ENCODE measurements around the gene PIGL.
A peak's percentile ranks its signal among the peaks of the same experiment; 100 is the strongest.

Gene PIGL

GRCh38 chr17:16346721-16347271 is 129.8 kb downstream of the PIGL start:
- intact Hi-C loops (cut with DNase I), result no loop called here
- DNase-seq, result no peak

- intact Hi-C loops (cut with DNase I), result no loop called here
- no peak for DNase-seq
These were observed 131.6 kb downstream of the PIGL start for GRCh38 chr17:16348586-16348985.

- intact Hi-C loops (cut with DNase I), result no loop called here
- no peak for DNase-seq
These were observed 132.4 kb downstream of the PIGL start for GRCh38 chr17:16349431-16349830.

DNA sequence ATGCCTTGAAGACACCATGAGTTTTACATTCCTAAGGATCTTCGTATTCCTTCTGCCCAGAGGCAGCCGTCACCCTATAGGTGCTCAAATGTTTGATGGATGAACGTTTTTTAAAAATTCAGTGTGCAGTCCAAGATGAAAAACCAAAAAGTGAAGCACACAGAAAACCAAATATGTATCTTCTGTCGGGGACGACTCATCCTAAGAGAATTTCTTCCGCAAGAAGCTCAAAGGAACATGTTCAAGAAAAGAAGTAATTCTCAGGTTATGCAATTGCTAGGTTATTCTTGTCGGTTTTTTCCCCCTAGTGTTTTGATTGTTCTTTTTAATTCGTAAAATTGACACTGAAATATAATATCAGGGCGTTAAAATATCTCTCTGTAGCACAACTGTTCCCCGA is 134.8 kb downstream of the PIGL start:
- no peak for DNase-seq
- intact Hi-C loops (cut with DNase I), result no loop called here

- peak; percentile 23 to 93 (median 51) for DNase-seq
- intact Hi-C loops (cut with DNase I), result no loop called here
These were observed 135.3 kb downstream of the PIGL start for GRCh38 chr17:16352303-16352666.

- intact Hi-C loops (cut with DNase I), result no loop called here
- peak in 9 of 10 donors; percentile 13 to 87 (median 34) for DNase-seq
These were observed 135.8 kb downstream of the PIGL start for GRCh38 chr17:16352667-16353316.

DNA sequence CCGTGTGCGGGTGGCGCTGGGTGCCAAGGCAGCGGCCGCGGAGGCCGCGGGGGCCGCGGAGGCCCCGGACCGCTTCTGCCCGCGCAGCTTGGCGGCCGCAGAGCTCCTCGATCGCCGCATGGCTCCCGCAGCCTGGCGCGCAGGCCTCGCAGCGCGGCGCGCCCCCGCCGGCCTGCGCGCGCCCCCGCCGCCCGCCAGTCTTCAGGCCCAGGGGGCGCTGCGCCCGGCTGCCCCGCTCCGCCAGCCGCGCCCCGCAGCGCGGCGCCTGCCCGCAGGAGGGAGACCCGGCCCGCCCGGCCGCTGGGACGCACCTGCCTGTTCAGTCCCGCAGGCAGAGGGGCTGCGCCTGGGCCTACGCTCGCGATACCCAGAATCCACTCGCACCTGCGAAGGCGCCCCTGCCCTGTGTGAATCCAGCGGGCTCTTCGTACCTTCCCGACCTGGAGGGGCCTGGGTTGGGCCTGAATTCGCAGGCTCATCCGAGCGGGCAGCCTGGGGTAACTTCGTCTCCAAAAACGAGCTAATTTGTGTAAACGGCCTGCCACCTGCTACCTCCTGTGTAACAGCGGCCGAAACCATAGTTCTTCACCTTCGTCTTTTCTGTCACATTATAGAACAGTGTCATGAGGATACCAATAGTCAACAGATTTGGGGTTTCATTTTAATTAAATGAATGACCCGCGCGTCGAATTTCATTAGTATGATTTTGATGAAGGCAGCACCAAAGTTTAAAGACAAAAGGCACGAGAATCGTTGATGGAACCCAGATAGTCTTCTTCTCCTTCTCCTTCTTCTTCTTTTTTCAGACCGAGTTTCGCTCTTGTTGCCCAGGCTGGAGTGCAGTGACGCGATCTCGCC is 136.5 kb downstream of the PIGL start, which contains the start of gene CENPV:
Gene CENPV, minus strand, starts transcription at position 153 of the 858 bp plus-strand sequence. Its CDS starts 33 bp downstream, at position 120.
- intact Hi-C loops (cut with DNase I), result no loop called here
- peak in 8 of 10 donors; percentile 11 to 90 (median 32) for DNase-seq

- intact Hi-C loops (cut with DNase I), result no loop called here
- DNase-seq, result no peak
These were observed 137.6 kb downstream of the PIGL start for GRCh38 chr17:16354585-16354984.

DNA sequence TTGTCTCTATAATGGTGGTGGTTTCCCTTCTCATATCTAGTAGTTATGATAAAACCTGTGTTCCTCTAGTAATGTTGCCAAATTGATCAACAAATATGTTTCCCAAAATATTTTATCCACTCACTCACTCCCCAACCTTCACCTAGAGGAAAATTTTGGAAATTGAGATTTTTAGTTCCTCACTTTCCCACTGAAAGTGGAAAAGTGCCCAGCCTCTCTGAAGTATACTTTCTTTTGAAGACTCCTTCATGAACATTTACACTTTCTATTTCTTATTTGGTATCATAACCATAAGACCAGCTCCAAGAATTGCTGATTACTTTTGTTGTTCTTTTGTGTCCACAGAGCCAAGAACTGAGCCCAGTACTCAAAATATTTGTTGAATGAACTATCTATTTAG is 141.4 kb downstream of the PIGL start:
- no peak for DNase-seq
- intact Hi-C loops (cut with DNase I), result no loop called here

- DNase-seq, result no peak
- intact Hi-C loops (cut with DNase I), result loop anchor here (5.0 kb wide), 1 partner anchor 75 kb away; no protein-coding TSS in a partner anchor
These were observed 144.9 kb downstream of the PIGL start for GRCh38 chr17:16361874-16362273.

GRCh38 chr17:16363749-16364536 is 146.9 kb downstream of the PIGL start:
- intact Hi-C loops (cut with DNase I), result loop anchor here (1.0 to 5.0 kb wide), 2 partner anchors 73 to 157 kb away; no protein-coding TSS in a partner anchor
- DNase-seq, result peak; percentile 50 to 96 (median 82)

DNA sequence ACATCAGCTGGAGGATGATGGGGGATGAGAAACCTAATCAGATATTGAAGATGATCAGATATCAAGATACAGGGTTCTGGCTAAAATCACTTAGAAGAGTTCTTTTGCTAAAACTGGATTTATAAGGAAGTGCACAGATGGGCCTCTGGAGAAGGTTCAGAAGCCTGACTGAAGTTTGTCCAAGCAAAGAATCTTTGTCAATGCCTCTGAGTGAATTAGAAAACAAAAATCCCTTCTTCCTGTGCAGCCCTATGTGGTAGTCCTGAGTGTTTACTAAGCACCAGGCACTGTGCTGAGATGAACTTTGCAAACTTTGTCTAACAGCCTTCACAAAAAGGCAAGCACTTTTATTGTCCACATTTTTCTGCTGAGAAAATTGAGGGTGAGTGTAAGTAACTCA is 147.6 kb downstream of the PIGL start:
- DNase-seq, result no peak
- intact Hi-C loops (cut with DNase I), result loop anchor here (1.0 to 5.0 kb wide), 2 partner anchors 73 to 157 kb away; no protein-coding TSS in a partner anchor

- intact Hi-C loops (cut with DNase I), result no loop called here
- peak in 1 of 10 donors; percentile 25 for DNase-seq
These were observed 154.7 kb downstream of the PIGL start for GRCh38 chr17:16371742-16372141.

- DNase-seq, result peak in 1 of 10 donors; percentile 5
- intact Hi-C loops (cut with DNase I), result no loop called here
These were observed 157.3 kb downstream of the PIGL start for GRCh38 chr17:16374146-16374938.
